ENCODE results near the gene DIPK1B.

DIPK1B gene

GRCh38 chr9:136739509-136739908, 27.1 kb downstream of the DIPK1B start:
- DNase-seq (ENCODE audit: low read depth in 3 of 3) = no peak

DNA sequence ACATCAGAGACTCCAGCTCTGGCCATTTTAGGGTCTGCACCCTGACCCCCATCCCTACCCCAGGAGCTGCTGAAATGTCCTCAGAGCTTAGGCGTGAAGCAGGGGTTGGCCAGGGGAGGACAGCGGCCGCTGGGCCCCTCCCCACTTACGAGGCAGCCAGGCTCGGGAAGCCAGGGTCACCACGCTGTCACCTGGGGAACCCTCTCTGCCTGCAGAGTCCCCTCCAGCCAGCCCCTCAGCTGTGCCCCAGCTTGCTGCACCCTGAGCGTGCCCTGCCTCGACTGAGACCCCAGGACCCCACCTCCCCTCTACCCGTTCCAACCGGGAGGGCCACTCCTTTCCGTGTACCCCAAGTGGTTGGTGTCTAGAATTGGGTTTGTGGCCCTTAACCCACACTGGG, 27.7 kb downstream of the DIPK1B start:
- no peak for DNase-seq (ENCODE audit: low read depth in 3 of 3)

DNA sequence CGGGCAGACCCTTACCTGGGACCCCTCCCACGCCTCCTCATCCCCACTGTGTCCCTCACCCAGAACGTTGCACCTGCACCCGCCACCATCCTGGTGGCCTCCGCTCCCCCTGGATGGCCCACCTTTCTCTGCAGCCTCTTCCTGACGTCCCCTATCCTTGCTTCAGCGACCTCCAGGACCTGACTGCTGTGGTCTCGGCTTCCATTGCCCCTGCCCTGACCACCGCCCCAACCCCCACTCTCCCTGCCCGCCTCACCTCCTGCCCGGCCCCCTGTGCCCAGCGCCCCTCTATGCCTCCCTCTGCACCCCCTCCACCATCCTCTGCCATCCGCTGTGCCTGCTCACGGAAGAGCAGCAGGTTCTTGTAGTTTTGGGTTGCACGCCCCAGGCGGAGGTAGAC, 28.1 kb downstream of the DIPK1B start:
- no peak for DNase-seq (ENCODE audit: low read depth in 3 of 3)

- DNase-seq (ENCODE audit: low read depth in 3 of 3) = no peak
Observed at GRCh38 chr9:136740971-136741882, 28.9 kb downstream of the DIPK1B start.

- DNase-seq (ENCODE audit: low read depth in 3 of 3) = peak in 1 of 3 experiments; percentile 62
Observed at GRCh38 chr9:136741883-136742571, 29.7 kb downstream of the DIPK1B start.

DNA sequence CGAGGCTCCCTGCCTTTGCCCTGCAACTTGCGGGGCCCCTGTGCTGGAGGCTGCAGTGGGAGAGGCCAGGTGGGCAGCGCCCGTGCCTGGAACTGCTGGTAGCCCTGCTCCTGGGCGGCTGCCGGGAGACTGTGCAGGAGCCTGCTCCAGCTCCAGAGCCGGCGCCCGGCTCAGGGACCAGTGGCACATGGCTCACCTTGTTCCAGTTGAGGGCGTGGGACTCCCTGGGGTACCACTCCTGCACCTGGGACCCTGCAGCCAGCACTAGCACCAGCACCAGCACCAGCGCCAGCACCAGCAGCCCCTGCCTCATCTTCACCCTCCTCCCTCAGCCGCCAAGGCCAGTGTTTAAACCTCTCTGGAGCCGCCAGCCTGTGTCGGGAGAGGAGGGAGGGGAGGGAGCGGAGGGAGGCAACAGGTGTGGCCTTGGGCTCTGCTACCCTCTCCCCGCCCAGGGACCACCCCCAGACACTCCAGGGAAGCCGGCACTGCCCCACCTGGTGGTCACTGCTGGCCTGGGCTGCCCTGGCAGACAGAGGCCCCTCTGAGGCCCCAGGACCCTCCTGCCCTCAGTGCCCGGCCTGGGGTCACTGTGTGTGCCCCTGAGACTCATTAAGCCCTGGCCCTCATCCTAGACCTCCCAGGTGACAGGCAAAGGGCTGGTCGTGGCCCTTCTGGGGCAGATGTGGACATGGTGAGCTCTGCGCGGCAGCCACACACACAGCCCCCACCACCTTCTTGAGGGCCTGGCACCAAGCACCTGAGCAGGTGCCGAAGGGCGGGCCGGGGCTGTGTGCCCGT, 30.4 kb downstream of the DIPK1B start, which contains the start of gene LCN10:
Gene LCN10, minus strand, starts transcription at position 350 of the 801 bp plus-strand sequence. Its CDS starts 37 bp downstream, at position 313.
- DNase-seq (ENCODE audit: low read depth in 3 of 3) = no peak

DNA sequence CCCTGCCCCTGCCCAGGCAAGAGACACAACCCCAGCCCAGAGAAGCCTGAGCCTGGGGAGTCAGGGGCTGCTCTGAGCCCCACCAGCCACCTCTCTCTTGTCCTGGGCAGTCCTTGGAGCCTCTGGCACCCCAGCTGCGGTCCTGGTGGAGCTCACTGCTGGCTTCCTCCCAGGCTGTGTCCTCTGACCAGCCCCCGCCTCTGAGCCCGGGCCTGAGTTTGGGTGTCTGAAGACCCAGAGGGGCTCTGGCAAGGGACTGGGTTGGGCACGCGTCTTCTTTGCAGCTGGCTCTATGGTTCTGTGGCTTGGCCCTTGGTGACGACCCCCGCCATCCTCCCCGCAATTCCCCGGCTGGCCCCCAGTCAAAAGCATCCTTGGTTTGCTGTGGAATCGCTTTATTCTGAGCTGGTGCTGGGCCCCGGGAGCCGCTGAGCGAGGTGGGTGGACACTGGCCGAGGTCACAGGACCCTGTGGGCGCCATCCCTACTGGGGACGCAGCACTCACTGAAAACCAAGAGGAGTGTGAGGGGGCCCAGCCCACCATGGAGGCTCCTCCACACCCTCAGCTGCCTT, 31.4 kb downstream of the DIPK1B start:
- no peak for DNase-seq (ENCODE audit: low read depth in 3 of 3)

DNA sequence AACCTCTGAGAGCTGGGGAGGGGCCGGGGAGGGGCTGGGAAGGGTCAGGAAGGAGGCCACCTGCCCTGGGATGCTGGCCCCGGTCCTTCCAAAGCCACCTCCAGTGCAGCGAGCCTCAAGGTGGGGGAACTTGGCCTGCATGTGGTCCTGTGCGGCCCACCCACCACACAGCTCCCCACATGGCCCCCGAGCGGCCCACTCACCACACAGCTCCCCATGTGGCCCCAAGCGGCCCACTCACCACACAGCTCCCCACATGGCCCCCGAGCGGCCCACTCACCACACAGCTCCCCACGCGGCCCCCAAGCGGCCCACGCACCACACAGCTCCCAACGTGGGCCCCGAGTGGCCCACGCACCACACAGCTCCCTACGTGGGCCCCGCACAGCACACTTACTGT, 32.4 kb downstream of the DIPK1B start:
- DNase-seq (ENCODE audit: low read depth in 3 of 3) = no peak

DNA sequence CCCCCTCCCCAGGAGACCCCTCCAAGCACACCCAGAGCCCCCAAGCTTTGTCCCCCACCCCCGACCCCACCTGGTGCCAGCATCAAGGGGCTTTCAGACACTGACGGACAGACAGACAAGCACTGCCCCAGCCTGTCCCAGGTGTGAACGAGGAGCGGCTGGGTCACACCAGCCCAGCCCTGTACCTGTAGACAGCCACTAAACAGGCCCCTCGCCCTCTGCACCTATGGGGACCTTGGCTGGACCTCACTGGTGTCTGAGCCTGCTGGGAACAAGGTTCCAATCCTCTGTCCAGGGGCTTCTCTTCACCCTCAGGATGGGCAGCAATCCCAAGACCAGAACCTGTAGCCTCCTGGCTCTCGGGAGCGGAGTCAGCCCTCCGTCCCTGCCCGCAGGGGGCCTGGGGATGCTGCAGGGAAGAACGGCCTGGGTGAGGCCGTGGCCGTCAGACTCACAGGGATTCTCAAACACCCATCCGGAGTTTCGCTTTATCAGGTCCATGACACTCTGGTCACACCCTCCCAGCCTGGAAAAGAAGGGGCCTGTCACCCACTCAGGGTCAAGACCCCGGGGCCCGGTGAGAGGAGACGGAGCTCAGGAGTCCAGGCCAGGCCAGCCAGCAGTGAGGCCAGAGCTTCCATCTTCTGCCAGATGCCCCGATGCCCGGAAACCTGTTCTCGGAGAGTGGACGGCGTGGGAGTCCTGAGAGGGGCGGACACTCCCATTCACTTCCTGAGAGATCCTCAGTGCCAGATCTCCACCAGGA, 33.2 kb downstream of the DIPK1B start:
- DNase-seq (ENCODE audit: low read depth in 3 of 3) = no peak

DNA sequence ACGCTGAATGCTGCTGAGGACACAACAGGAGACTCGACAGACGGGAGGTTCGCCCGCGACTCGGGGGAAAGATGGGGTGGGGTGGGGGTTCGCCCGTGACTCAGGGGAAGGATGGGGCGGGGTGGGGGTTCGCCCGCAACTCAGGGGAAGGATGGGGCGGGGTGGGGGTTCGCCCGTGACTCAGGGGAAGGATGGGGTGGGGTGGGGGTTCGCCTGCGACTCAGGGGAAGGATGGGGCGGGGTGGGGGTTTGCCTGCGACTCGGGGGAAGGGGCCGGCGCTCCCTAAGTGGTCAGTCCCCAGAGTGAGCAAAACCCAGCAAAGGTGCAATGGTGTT, 33.8 kb downstream of the DIPK1B start:
- no peak for DNase-seq (ENCODE audit: low read depth in 3 of 3)

GRCh38 chr9:136746621-136747020, 34.2 kb downstream of the DIPK1B start:
- DNase-seq (ENCODE audit: low read depth in 3 of 3) = no peak

DNA sequence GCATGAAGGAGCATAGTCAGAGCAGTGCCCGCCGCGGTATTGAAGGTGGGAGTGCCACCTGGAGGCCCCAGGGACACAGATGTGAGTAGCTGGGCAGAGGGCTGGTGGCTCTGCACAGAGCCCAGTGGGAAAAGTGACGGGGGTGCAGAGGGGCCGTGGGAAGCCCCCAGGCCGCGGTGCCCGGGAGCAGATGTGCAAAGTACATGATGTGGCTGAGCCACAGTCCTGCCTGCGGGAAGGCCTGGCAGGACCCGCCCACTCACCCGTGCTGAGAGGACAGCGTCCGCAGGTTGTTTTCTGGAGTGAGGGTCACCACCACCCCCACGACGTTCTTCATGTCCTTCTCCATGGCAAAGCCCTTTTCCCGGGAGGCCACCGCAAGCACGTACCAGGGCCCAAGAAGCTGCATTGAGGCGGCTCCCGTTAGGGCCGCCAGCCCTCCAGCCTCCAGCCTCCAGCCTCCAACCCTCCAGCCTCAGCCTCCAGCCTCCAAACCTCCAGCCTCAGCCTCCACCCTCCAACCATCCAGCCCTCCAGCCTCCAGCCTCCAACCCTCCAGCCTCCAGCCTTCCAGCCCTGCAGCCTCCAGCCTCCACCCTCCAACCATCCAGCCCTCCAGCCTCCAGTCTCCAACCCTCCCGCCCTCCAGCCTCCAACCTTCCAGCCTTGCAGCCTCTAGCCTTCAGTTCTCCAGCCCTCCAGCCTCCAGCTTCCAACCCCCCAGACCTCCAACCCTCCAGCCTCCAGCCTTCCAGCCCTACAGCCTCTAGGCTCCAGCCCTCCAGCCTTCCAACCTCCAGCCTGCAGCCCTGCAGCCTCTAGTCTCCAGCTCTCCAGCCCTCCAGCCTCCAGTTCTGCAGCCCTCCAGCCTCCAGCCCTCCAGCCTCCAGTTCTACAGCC, 35.0 kb downstream of the DIPK1B start:
- no peak for DNase-seq (ENCODE audit: low read depth in 3 of 3)

GRCh38 chr9:136748201-136748600, 35.8 kb downstream of the DIPK1B start, which contains the start of gene LCN6:
Gene LCN6, minus strand, starts transcription at chr9:136748525. Its CDS starts 42 bp downstream, at chr9:136748483.
- DNase-seq (ENCODE audit: low read depth in 3 of 3) = no peak

- no peak for DNase-seq (ENCODE audit: low read depth in 3 of 3)
Observed at GRCh38 chr9:136748666-136749611, 36.6 kb downstream of the DIPK1B start.

- DNase-seq (ENCODE audit: low read depth in 3 of 3) = no peak
Observed at GRCh38 chr9:136750526-136750925, 38.2 kb downstream of the DIPK1B start.

GRCh38 chr9:136751244-136751643, 38.9 kb downstream of the DIPK1B start:
- DNase-seq (ENCODE audit: low read depth in 3 of 3) = no peak

DNA sequence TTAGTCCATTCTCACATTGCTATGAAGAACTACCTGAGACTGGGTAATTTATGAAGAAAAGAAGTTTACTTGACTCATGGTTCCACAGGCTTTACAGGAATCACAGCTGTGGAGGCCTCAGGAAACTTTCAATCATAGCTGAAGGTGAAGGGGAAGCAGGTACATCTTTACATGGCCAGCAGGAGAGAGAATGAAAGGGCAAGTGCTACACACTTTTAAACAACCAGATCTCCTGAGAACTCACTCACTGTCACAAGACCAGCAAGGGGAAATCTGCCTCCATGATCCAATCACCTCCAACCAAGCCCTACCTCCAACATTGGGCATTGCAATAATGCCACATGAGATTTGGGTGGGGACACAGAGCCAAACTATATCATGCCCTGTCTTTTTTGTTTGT, 39.4 kb downstream of the DIPK1B start:
- DNase-seq (ENCODE audit: low read depth in 3 of 3) = no peak

DNA sequence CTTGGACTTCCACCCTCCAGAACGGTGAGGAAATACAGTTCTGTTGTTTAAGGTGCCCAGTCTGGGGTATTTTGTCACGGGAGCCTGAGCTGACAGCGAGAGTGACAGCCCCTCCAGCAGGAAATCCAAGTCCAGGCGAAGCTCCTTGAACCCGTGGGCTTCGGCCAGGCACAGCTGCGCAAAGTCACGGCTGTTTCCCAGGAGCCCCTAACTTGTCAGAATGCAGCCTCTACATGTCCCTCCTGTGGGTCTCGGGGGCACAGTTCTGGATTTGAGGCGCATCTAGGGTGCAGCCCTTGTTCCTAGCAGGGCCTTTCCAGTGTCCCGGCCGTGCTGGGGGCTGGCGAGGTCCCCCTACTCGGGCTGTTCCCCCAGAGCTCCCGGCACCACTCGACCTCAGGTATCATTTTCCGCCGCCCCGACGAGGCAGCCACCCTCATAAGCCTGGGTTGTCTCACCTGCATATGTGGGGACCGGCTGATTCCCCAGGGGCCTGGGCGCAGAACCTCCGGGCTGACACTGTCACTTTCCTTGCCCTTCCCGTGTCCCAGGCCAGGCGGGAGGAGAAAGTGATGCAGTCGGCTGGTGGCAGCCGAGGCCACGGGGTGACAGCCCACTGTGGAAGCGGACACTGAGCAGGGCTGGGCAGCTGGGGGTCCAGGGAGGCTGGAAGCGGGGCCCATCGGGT, 41.1 kb downstream of the DIPK1B start:
- no peak for DNase-seq (ENCODE audit: low read depth in 3 of 3)
